ENCODE measurements around the gene PBX1. TPM values are rescaled to one million over a fixed set of nuclear protein-coding genes. Genes with fewer than 3 reads are reported as not detected.

The PBX1 gene
- total and polyA plus RNA-seq, 10 of the 15 experiments (the other 5 are each of a cell fraction or from before 2014, with no cell fraction given), result 0.05 to 0.28 (median 0.11) TPM; not detected in 5

GRCh38 chr1:164703960-164704411 is 145.0 kb downstream of the PBX1 start (continued):
- no peak for TF ChIP-seq SKIL (IDR thresholded peaks at IDR 0.05; ENCODE audit: low read depth, poor library complexity, severe bottlenecking)
- no peak for TF ChIP-seq RELA (IDR thresholded peaks at IDR 0.05; ENCODE audit: borderline replicate concordance, partially characterized antibody)
- no peak for TF ChIP-seq MXI1 (IDR thresholded peaks at IDR 0.05; ENCODE audit: low read depth, low read length)
- TF ChIP-seq E4F1 (IDR thresholded peaks at IDR 0.05; ENCODE audit: borderline replicate concordance, partially characterized antibody), result no peak
- no peak for TF ChIP-seq NRF1 (conservative IDR thresholded peaks at IDR 0.05; ENCODE audit: low read depth, low read length)
- no peak for TF ChIP-seq ZNF622 (IDR thresholded peaks at IDR 0.05)
- TF ChIP-seq SMAD1 (IDR thresholded peaks at IDR 0.05; ENCODE audit: low read depth, partially characterized antibody), result no peak
- TF ChIP-seq ZNF592 (IDR thresholded peaks at IDR 0.05), result no peak
